RCC 7860 (cell line): ENCODE measurements around the gene RHBDF2.

Experiments
- DNase-seq: peaks from one replicate; pipeline ENCODE4 v3.0.0-alpha.2; 2015; ENCODE audit warnings: low spot score
- FAIRE-seq: peaks from 2 replicates; lab custom pipeline; 2012; peaks lifted over from hg19 to GRCh38; lab: Jason Lieb, UNC

Gene RHBDF2

DNA sequence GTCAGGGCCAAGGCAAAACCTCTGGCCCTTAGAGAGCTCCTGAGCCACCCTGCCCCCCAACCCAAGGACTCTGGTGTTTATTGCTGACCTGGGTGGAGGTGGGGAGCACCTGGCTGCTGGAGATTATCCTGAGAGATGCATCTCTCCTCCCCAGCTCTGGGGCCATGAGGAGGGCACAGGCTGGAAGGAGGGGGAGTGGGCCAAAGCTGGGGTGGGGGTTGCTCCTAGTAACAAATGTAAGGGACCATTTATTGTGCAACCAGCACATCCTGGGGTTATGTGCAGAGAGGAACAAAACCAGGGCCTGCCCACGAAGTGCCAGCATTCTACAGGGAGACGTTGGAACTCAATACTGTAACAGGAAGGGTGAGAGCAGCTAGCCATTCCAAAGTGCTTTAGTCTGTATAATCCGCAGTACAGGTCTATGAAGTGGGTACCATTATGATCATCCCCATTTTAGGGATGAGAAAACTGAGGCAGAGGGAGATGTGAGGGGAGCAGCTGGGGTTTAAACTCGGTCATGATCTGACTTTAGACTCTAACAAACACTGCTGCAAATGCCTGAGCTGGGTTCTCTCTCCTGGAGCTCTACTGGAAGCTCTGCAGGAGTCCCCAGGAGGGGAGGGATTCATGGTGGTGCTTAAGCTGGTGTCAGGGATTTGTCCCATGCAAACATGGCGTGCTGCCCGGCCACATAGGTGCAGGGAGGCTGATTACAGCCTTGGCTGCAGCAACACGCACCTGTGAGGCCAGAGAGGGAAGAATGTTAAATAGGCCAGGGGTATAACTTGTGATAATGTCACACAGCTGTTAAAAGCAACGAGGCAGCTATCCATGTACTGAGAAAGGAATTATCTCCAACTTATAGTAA, 1.4 kb upstream of the RHBDF2 start:
- DNase-seq (no peak), FAIRE-seq (no peak)

- FAIRE-seq, result no peak
Observed at GRCh38 chr17:76501827-76502307, 644 bp upstream of the RHBDF2 start.

DNA sequence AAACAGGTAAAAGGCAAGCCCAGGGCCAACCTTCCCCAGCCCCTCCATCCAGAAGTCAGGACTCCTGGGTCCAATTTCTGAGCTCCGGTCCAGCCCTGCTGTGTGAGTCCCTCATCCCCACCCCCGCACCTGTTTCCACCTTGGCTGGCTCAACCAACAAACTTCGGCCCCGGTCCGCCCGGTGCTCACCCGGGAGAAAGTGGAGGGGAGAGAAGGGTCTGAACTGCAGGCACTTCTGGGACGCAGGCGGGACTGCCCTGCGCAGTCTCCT, 541 bp downstream of the RHBDF2 start:
- no peak for FAIRE-seq

More at GRCh38 chr17:76501827-76502307, 644 bp upstream of the RHBDF2 start:
- DNase-seq, result no peak

DNA sequence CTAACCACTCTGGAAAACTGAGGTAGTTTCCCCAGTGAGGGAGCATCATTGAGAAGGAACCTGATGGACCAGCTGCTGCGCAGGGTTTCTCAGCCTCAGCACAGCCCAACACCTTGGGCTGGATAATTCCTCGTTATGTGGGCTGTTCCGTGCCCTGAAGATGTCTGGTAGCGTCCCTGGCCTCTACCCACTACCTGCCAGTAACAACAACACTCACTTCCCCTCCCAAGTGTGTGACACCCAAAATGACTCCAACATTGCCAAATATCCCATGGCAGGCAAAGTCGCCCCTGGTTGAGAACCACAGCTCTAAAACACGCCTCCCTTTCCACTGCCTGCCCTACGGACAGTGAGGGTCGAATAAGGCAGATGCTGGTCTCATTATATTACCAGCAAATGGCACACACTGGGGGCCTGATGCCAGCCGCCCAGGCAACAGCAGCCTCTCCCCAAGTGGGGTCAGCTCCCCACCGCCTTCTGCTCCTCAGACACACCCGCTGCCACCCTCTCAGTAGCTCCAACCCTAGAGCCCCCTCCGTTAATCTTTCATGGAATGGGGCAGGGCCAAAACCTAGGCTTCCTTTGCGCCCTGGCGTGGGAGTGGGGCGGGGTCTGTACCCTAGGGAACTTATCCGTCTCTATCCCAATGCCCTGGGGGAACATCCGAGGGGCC, 1.0 kb downstream of the RHBDF2 start:
- DNase-seq (no peak), FAIRE-seq (no peak)

More for the DNA sequence above, 541 bp downstream of the RHBDF2 start:
- DNase-seq, result no peak

DNA sequence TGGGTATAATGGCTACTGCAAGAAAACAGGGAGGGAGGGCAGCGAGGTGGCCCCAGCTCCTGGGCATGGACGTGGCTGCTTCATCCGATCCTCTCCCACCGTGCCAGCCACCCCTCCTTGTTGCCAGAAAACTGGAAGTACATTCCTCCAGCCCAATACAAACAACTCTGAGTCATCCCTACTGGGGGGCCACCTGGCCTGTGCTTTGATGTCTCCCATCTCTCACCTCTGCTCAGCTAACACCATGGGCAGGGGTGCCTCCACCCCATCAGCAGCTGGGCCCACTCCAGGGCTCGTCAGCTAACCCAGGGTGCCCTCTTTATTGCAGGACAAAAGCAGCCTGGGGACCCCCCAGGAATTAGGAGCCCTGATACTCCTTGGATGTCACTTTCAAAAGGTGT, 2.0 kb downstream of the RHBDF2 start:
- FAIRE-seq (no peak), DNase-seq (peak; percentile 53)

- FAIRE-seq, result no peak
- no peak for DNase-seq
Observed at GRCh38 chr17:76498876-76499251, 2.4 kb downstream of the RHBDF2 start.

DNA sequence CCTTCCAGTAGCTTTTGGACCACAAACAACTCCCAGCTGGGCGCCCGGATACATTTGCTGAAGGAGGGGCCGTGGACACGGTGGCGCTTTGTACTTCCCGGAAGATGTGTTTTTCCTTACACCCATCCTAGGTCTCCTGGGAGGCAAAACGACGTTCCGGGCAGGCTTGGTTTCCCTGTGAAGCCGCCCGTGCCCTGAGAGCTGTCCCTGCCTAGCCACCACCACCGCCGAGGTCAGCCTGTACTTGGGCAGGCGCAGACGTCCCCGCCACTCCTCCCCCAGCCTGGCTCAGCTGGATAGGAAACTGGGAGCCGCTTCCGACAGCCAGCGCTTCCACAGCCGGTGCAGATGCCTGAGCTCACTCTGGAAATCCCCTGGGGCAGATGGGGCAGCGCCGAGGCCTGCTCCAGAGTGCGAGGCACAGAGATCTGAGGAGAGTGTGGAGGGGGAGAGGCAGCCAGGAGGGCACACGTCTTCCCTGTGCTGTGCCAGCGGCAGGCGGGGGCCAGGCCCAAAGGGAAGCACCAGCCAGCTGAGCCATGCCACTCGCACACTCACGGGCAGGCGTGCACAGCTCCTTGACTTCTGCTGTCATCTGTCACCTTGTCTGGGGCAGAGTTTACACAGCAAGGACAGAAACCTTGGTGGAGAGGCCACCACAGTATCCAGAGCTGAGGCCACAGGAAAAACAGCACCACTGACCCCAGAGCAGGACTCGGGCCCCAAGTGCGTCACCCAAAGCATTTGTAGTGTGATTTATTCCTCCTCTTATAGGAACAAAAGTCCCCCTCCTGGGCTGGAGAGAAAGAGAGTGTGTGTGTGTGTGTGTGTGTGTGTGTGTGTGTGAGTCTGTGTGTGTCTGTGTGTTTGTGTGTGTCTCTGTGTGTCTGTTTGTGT, 3.0 kb downstream of the RHBDF2 start:
- DNase-seq (peak; percentile 94), FAIRE-seq (peak; percentile 81)

DNA sequence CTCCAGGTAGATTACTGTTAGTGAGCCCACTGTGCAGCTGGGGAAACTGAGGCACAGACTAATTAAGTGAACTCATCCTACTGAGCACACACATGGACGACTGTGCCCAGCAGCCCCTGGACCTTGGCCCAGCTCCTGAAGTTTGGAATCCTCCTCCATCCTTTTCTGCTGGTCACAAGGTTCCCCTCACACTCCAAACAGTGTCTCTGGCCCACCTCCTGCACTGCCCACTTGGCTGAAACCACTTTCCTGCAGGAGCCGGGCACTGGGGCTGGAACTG, 3.6 kb downstream of the RHBDF2 start:
- DNase-seq (no peak), FAIRE-seq (no peak)

DNA sequence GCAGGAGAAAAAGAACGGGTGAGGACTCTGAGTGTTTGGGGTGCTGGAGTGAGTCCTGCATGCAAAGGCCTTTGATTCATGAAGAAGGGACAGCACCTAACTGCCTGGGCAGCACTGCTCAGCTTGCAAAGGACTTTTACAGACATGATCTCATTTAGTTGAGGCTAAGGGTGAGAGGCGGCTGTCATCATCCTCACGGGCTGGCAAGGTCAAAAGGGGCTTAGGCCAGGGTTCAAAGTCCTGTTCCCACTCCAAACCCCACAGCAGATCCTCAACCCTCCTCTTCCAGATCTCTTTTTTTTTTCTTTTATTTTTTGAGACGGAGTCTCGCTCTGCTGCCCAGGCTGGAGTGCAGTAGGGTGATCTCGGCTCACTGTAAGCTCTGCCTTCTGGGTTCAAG, 4.8 kb downstream of the RHBDF2 start:
- DNase-seq, result no peak

DNA sequence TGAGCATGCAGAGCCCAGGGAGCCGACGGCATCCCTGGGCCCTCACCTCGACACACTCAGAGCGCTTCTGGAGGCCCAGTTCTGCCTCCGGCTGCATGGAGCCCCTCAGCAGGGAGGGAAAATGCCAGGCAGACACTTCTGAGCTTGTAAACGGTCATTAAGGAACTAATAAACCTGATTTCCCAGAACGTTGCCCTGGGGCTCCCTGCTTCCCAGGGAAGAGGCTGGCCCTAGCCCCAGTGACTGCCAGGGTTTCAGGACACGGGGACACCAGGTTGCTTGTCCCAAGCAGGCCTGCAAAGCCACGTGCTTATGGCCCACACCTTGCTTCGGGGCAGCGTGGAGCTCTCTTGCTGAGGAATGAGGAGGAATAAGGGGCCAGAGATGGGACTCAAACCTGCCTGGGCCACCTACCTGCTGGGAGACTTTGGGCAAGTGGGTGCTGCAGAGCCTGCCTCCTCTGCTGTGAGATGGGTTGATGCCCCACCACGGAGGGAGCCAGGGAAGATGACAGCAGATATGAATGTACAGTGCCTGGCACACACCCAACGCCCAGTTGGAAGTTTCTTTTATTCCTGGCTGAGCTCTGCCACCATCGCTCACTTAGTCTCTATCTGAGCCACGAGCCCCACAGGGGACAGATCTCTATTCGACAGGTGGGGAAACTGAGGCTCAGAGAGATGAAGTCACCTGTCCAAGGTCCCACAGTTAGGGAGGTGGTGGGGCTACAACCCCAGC, 5.4 kb downstream of the RHBDF2 start:
- FAIRE-seq, result no peak
- DNase-seq, result no peak

More for the DNA sequence above, 4.8 kb downstream of the RHBDF2 start:
- no peak for FAIRE-seq

DNA sequence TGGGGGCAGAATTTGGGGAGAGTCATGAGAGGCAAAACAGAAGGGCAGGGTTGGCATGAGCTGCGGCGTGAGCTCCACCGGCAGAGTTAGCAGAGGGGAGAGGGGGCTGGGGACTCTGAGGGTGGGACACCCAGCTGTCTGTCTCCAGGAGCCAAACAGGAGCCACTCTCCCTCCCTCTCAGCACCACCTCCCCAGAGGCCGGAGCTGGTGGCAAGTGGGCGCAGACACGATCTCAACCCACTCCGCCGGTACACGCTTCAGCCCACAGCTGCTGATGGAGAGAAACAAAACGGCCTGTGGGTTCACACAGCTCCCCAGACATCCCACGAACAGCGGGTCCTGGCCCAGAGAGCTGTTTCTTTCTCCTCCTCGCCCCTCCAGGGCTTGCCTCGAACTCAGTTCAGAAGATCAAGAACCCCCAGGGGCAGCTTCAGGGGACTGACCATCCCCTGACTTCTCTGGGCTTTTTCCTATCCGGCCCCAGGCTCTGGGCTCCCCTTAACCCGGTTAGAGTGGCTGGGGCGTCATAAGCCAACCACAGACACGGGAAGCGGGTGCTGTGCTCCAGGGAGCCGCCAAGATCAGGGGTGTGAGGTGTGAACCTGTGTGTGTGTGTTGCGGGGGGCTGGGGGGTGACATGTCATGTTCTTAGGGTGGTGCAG, 7.6 kb downstream of the RHBDF2 start:
- DNase-seq, result no peak
- no peak for FAIRE-seq

DNA sequence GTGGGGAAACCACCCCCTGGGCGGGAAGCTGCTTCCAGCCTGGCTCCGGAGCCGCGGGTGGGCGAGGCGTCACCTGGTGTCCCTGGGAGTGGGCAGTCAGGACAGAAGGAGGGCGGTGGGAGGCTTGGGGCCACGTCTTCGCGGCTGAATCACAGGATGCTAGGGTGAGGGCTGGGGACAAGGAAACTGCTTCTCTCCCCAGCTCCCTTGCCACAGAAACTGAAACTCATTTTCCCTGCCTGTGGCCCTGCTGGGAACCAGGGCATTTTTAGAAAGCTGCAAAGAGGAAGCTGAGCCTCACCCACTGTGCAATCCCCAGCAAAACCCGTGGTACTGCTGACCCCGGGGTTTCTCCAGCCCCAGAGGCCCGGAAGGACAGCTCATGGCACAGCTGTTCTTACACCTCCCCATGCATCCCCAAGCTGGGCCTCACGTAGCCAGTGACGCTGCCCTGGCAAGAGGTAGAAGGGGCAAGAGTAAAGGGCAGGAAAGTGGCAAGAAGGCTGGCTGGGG, 8.2 kb downstream of the RHBDF2 start:
- FAIRE-seq, result peak; percentile 34

DNA sequence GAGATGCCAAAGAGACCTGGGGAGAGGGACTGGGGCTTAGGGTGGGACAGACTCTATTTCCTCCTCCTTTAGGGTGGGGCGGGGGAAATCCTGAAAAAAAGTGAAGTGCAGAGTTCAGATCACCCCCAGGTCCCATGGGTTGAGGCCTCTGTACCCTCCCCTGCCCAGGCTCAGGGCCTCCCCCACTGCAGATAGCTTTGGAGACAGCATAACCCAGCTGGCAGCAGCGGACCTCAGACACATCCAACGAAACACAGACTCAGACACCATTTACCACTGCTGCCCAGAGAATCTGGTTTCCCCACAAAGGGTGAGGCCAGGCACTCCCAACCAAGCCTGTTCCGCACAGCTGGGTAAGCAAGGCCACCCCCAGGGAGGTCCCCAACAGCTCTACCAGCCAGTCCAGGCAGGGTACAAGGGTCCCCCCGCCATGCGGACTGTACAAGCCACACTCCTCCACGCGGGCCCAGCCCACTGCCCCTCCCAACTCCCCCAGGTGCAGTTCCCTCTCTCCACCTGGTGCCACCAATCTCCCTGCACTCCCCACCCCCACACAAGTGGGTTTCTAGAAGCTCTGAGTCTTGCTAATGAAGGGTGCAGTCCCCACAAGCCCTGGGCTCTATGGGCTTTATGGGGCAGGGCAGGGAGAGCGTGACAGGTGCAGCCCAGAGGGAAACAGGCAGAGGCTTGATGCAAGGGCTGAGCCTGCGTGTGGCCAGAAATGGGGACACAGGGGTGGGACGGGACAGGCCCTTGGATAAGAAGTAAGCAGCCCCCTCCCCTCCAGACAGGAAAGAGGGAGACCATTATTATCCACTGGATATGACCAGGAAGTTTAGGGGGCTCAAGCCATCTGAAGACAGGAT, 8.9 kb downstream of the RHBDF2 start:
- DNase-seq (no peak), FAIRE-seq (no peak)

More for the DNA sequence above, 8.2 kb downstream of the RHBDF2 start:
- DNase-seq, result peak; percentile 71

- FAIRE-seq (no peak), DNase-seq (no peak)
Observed at GRCh38 chr17:76491271-76492122, 9.7 kb downstream of the RHBDF2 start.

GRCh38 chr17:76490112-76490710, 11.0 kb downstream of the RHBDF2 start:
- DNase-seq (no peak), FAIRE-seq (no peak)

DNA sequence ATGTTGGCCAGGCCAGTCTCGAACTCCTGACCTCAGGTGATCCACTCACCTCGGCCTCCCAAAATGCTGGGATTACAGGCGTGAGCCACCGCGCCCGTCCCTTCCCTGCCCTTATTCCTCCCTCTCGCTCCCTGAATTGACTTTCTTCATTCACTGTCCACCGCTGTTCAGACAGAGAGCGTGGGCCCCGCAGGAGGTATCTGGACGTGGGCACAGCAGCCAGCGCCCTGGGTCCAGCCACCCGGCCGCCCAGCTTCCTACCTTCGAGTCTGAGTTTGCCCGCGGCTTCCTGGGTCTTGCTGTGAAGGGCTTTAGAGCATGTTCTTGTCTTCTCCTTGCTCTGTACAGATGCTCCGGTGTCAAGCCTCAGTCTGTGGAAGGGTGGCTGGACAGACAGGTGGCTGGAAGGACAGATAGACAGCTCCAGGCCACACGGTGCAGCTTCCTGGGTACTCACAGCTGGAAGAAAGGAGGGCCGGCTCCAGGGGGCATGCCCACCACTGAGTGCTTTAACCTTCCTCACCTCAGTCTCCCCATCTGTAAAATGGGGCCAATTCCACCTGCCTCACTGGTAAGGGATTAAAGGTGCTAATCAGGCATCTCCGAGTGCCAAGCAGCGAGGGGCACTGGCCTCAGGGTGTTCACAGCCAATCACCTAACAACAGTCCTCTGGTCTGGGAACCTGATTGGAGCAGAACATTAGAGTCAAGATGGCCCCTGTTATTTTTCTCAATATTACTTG, 13.6 kb downstream of the RHBDF2 start:
- FAIRE-seq (no peak), DNase-seq (no peak)

DNA sequence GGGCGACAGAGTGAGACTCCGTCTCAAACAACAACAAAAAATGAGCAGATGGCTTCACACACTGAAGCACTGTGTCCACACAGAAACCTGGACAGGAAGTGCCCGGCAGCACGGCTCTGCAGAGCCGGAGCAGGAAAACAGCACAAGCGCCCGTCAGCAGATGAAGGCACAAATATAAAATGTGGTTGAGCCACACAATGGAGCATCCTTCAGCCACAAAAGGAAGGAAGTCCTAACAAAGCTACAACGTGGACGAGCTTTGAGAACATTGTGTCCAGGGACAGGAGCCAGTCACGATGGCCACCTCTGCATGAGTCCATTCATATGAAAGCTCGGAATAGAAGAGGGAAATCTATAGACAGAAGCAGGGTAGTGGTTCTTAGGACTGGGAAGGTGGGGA, 15.7 kb downstream of the RHBDF2 start:
- no peak for DNase-seq
- no peak for FAIRE-seq
